ENCODE data around the gene CNTNAP5.

Gene CNTNAP5

DNA sequence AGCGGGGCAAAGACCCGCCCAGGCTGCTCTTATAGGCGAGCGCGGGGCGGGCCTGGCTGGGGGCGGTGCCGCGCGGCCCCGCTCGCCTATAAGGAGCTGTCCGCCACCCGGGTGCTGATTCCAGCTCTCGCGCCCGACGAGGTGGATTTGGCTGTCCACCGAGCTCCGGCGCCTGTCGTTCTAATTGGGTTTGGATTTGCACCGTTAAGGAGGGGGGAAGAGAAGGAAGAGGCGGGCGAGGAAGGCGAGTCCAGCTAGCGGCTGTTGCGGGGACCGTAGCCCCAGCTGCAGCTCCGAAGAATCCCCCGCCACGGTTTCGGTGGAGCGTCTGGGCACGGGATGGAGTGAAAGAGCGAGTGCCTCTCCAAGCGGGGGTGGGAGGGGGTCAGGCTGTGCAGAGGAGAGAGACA is at the start of gene CNTNAP5:
CNTNAP5 (plus strand) TSS at position 117 of the 410 bp plus-strand sequence. CDS start 364 bp downstream, outside the sequence.
- no peak for DNase-seq (ENCODE audit: low read depth, low spot score)

DNA sequence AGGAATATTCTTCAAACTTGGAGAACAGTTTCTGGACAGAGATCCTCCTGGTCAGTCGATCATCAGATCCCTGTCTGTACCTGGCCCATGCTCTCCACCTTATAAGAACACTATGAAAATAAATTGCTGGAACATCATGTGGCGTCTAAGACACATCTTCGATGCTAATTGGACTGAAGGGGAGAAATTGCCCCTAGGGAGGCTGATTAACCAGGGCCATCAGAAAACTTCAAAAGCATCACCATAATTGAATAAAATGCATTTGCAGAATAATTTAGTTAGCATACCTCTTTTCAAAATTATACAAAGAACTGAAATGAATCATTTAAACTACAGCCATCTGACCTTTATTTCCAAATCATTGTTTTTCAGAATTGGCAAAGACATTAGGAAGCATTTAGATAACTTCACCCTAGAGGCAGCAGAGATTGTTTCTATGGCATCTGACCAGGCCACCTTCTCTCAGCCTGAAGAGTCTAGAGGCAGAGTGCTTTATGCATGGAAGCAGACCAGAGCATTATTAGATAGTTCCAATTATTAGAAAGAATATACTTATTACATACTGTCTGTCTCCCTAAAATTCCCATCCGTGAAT is 48.9 kb upstream of the CNTNAP5 start:
- DNase-seq (ENCODE audit: low read depth, low spot score): no peak

DNA sequence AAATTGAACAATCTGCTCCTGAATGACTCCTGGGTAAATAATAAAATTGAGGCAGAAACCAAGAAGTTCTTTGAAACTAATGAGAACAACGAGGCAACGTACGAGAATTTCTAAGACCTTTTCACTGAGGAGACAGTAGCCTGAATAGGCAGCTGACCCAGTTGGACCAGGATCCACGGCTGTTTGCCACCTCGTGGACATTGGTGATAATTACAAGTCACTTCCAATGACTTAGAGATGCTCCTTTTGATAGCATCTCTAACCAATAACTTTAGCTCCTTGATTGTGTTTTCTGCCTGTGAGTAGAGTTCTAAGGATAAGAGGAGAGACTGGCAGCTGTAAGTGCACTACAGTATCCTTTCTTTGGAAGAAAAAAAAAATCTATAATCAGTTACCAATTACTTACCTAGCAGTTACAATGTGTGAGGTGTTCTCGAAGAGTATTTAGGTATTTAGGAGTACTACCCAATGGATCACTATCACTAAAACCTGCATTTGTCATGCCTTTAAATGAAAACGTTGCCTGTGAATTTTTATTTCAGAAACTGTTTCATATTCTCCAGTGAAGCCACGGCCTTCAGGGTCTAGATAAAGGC is 31.3 kb upstream of the CNTNAP5 start:
- no peak for DNase-seq (ENCODE audit: low read depth, low spot score)

GRCh38 chr2:123999681-124000080 is 25.4 kb upstream of the CNTNAP5 start:
- DNase-seq (ENCODE audit: low read depth, low spot score): no peak

DNA sequence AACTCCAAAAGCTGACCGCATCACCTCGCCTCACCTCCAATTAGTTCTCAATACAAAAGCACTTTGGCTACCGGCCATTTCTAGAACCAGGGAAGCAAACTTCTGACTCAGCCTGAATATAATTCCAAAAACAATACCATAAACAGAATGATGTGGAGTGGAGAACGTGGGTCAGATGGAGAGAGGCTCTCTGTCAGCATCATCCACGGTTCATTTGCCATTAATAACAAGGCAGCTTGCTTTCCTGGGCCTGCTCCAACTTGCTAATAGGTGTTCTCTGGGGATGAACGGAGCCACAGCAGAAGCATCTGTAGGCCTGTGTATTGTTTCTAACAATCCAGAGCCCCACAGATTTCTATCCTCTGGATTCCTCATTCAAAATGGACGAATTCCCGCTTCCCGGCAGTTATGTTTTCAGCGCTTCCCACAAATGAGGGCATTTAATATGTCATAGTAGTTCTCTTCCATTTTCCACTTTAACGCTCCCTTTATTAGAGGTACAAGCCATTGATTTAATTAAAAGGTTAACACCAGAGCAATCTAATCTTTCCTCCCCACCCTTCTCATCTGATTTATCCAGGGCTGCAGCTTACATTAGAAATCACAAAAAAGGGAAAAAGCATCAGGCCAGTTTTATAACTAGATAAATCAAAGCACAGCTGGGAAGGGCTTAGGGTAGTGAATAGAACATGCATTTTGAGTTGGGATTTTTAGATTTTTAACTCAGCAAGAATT is 23.2 kb upstream of the CNTNAP5 start:
- DNase-seq (ENCODE audit: low read depth, low spot score): no peak

- DNase-seq (ENCODE audit: low read depth, low spot score): no peak
Measured at GRCh38 chr2:124018890-124019289, 6.2 kb upstream of the CNTNAP5 start.

DNA sequence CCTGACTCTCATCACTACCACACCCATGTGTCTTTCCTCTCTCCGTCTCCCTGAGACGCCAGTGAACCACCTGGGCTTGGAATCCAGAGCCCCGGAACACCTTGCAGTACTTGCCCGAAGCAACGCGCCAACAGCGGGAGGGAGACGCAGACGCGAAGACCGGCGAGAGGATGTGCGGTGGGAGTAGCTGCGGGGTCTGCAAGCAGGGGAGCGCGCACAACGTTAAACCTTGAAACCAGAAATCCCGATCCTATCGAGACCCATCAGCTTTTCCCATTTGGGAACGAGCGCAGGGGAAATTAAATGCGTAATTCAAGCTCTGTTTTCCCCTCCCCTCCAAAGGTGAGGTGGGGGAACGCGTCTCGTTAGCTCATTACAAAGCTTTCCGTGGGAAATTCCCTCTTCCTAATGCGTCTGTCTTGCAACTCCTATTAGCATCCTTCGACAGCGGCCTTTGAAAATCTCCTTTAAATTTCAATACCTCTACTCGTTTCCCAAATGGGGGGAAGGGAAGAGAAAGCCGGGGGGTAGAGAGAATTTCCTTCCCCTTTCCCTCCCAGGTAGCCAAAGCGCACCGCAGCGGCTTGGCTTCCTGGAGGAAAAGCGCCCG is 421 bp upstream of the CNTNAP5 start:
- DNase-seq (ENCODE audit: low read depth, low spot score): no peak

DNA sequence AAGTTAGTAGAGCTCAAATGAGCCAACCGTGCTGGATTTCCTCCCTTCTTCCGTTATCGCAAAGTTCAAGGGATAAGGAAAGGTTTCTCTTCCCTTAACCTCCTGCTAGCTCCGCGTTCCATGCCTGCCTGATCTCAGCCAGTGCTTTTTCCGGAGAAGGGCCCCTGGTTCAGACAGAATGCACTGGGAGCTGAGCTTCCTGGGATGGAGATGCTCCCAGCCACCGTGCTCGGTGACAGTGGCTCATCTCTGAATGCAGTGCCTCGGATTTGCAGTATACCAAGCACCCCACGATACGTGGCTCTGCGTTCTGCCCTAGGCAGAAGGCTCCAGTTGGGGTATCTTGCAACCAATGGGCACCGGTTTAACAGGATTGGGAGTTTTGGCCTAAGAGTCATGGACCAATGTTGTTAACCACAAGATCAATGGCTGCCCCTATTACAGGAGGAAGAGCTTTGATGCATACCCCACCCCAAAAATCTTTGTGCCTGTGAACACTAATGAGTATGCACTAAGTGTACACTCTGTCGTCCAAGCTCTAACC is 876 bp downstream of the CNTNAP5 start:
- no peak for DNase-seq (ENCODE audit: low read depth, low spot score)

GRCh38 chr2:124026503-124026902 is 1.4 kb downstream of the CNTNAP5 start:
- no peak for DNase-seq (ENCODE audit: low read depth, low spot score)

DNA sequence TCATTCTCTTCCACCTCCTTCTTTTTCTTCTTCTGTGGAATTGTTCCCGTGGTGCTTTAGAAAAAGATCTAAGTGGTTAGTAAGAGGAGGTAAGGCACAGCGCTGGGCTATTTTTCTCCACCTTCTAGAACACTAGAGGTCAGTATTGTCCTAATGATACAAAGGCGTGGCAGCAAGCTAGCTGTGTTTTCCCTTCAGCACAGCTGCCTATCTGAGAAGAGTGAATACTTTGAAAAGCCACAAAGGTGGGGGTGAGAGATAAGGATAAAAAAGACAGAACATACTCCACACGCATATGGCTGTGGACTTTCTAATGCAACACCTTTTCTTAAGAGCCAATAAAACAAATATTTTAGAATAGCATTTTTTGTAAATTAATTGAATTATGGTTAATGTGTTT is 2.1 kb downstream of the CNTNAP5 start:
- DNase-seq (ENCODE audit: low read depth, low spot score): no peak

- DNase-seq (ENCODE audit: low read depth, low spot score): no peak
Measured at GRCh38 chr2:124032799-124033198, 7.7 kb downstream of the CNTNAP5 start.

DNA sequence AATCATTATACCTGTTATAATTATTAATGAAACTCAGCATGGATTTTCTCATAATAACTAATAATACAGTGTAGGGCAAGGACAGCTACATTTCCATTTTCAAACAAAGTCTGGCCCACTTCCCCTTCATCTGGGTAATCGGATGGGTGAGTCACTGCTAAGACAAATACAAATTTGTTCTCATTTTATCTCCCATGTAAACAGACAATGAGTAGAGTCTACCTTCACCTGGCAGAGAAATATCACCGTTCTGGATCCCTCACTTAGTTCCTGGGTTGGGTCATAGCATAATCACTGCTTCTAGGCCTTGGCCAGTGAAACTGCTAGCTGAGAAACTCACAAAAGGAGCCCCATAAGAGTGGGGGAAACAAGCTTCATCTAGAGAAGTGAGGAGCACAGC is 9.2 kb downstream of the CNTNAP5 start:
- DNase-seq (ENCODE audit: low read depth, low spot score): no peak

GRCh38 chr2:124035001-124035400 is 9.9 kb downstream of the CNTNAP5 start:
- DNase-seq (ENCODE audit: low read depth, low spot score): no peak

DNA sequence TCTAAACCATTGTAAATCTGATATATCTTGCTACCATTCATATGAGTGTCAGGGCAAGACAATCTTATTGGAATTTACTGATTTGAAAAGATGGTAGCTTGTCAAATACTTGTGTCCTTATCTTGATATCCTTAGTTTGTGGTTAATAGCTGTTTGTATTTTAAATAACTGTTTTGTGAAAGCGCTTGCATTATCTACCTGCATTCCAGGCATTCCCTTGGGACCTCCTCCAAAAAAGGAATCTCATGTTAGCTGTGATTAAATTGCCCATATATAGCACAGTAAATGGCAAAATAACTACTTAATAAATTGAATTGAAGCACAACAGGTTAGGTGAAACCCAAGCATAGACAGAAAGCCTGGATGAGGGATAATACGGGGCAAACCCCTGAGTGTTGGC is 13.9 kb downstream of the CNTNAP5 start:
- DNase-seq (ENCODE audit: low read depth, low spot score): no peak

GRCh38 chr2:124039762-124040291 is 14.7 kb downstream of the CNTNAP5 start:
- DNase-seq (ENCODE audit: low read depth, low spot score): no peak

DNA sequence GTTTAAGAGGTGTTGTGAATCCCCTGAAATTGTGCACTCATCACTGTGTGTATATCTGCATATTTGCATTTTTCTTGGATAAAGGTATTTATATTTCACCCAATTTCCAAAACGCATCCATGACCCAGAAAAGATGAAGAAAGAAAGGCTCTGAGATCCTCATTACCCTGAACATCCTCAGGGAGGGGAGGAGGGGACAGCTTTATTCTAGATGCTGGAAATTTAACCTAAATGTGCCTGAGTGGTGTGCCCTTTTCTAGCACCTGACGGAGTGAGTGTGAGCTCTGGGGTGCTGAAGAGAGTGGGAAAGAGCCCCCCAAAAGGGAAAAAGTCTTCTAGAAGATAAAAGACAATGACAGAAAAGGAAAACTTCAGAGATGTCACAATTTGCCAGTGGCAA is 20.8 kb downstream of the CNTNAP5 start:
- no peak for DNase-seq (ENCODE audit: low read depth, low spot score)

- no peak for DNase-seq (ENCODE audit: low read depth, low spot score)
Measured at GRCh38 chr2:124046332-124046731, 21.2 kb downstream of the CNTNAP5 start.

DNA sequence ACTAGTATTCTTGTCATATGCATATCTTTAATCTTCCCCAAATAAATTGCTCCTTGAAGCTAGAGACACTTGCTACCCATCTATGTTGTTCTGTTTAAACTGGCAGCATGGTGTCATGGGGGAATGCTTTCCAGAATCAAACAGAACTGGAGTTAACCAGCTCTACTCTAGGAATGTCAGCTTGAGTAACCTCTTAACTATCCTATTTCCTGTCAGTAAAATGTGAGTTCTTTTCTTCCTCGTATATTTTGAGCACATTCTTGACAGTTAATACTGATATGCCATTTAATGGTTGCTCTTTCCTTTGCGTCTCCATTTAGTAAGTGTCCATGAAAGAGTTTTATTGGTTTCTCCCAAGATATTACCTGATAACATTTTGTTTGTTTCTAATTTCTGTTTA is 23.0 kb downstream of the CNTNAP5 start:
- DNase-seq (ENCODE audit: low read depth, low spot score): no peak

GRCh38 chr2:124048664-124049063 is 23.6 kb downstream of the CNTNAP5 start:
- no peak for DNase-seq (ENCODE audit: low read depth, low spot score)

GRCh38 chr2:124049136-124049535 is 24.0 kb downstream of the CNTNAP5 start:
- no peak for DNase-seq (ENCODE audit: low read depth, low spot score)

- no peak for DNase-seq (ENCODE audit: low read depth, low spot score)
Measured at GRCh38 chr2:124050833-124051497, 25.9 kb downstream of the CNTNAP5 start.

- no peak for DNase-seq (ENCODE audit: low read depth, low spot score)
Measured at GRCh38 chr2:124053796-124054195, 28.7 kb downstream of the CNTNAP5 start.

Data from activated CD4-positive, CD25-positive, alpha-beta regulatory T cell treated with anti-CD3 and anti-CD28 coated beads, Interleukin-2, amount 50 U/mL, for 16 hours (primary cell).